Activated T-helper 9 cell treated with anti-CD3 and anti-CD28 coated beads, Interleukin-2, amount 50 U/mL, for 16 hours (primary cell): ENCODE data around the gene GOLGA8B.
"Not testable (repeated sequence)": the region's sequence is repeated elsewhere in the genome, so short reads cannot be mapped to it uniquely, and the experiment has no call there.

Source experiments
- DNase-seq: peaks from one replicate; pipeline ENCODE4 v3.0.0-alpha.2; 2020; ENCODE audit warnings: low read depth

GOLGA8B gene

GRCh38 chr15:34598799-34599585 lies 15.5 kb upstream of the GOLGA8B start:
- no peak for DNase-seq

- DNase-seq: no peak
These were observed 13.9 kb upstream of the GOLGA8B start for GRCh38 chr15:34597316-34597715.

- DNase-seq: no peak
These were observed 10.9 kb upstream of the GOLGA8B start for GRCh38 chr15:34594361-34594760.

- no peak for DNase-seq
These were observed 7.9 kb upstream of the GOLGA8B start for GRCh38 chr15:34591306-34591705.

- DNase-seq: peak; percentile 45
These were observed 4.7 kb upstream of the GOLGA8B start for GRCh38 chr15:34588046-34588674.

GRCh38 chr15:34585966-34586365 lies 2.5 kb upstream of the GOLGA8B start:
- not testable (repeated sequence) for DNase-seq

GRCh38 chr15:34584996-34585395 lies 1.5 kb upstream of the GOLGA8B start:
- DNase-seq: no peak

- no peak for DNase-seq
These were observed 848 bp upstream of the GOLGA8B start for GRCh38 chr15:34584330-34584668.

- DNase-seq: peak; percentile 22
These were observed 735 bp downstream of the GOLGA8B start for GRCh38 chr15:34582461-34583371.

- DNase-seq: not testable (repeated sequence)
These were observed 1.6 kb downstream of the GOLGA8B start for GRCh38 chr15:34581687-34582460.

GRCh38 chr15:34581043-34581365 lies 2.4 kb downstream of the GOLGA8B start:
- no peak for DNase-seq

GRCh38 chr15:34580251-34581042 lies 3.0 kb downstream of the GOLGA8B start:
- not testable (repeated sequence) for DNase-seq

- no peak for DNase-seq
These were observed 5.2 kb downstream of the GOLGA8B start for GRCh38 chr15:34578283-34578674.

- not testable (repeated sequence) for DNase-seq
These were observed 5.7 kb downstream of the GOLGA8B start for GRCh38 chr15:34577658-34578282.

GRCh38 chr15:34575035-34575434 lies 8.4 kb downstream of the GOLGA8B start:
- DNase-seq: not testable (repeated sequence)

GRCh38 chr15:34572921-34573320 lies 10.5 kb downstream of the GOLGA8B start:
- not testable (repeated sequence) for DNase-seq

- DNase-seq: not testable (repeated sequence)
These were observed 11.3 kb downstream of the GOLGA8B start for GRCh38 chr15:34572019-34572641.

GRCh38 chr15:34569670-34570396 lies 13.6 kb downstream of the GOLGA8B start:
- DNase-seq: not testable (repeated sequence)

- DNase-seq: not testable (repeated sequence)
These were observed 16.3 kb downstream of the GOLGA8B start for GRCh38 chr15:34567174-34567573.
